ENCODE data around the gene HIGD1A.
"Not testable (repeated sequence)": the region's sequence is repeated elsewhere in the genome, so short reads cannot be mapped to it uniquely, and the experiment has no call there.

HIGD1A gene

DNA sequence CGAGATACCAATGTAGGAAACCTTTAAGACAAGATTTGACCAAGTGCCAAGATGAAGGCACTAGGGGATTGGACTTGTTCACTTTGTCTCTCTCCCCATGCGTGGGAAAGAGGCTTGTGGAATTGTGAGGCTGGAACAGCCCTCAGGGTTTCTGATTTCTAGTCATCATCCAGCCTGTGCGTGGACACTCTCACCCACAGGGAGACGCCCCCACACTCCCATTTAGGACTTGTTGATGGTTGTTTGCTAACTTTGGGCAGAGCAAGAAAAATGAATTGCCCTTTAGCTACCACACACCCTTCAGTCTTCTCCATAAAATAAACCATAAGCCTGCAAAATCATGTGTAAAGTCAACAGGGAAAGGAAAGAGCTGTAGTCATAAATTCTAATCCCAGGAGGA lies 23.4 kb upstream of the HIGD1A start:
- DNase-seq, result no peak

DNA sequence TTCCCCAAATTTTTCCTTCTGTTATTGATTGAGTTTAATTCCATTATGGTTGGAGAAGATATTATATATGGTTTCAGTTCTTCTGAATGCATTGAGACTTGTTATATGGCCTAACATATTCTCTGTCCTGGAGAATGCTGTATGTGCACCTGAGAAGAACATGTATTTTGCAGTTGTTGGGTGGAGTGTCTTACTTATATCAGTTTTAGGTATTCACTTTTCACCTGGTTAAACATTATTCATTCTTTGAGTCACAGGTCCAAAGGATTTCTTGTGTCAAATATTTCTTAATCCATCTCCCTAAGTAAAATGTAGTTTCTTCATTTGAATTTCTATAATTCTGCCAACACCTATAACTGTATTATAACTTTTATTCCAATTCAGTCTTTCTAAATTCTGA lies 22.7 kb upstream of the HIGD1A start:
- DNase-seq, result no peak

- DNase-seq, result no peak
Observed at GRCh38 chr3:42826141-42826540, 21.9 kb upstream of the HIGD1A start.

GRCh38 chr3:42823351-42823750 lies 19.1 kb upstream of the HIGD1A start:
- peak; percentile 84 for DNase-seq

- no peak for DNase-seq
Observed at GRCh38 chr3:42822828-42823227, 18.5 kb upstream of the HIGD1A start.

DNA sequence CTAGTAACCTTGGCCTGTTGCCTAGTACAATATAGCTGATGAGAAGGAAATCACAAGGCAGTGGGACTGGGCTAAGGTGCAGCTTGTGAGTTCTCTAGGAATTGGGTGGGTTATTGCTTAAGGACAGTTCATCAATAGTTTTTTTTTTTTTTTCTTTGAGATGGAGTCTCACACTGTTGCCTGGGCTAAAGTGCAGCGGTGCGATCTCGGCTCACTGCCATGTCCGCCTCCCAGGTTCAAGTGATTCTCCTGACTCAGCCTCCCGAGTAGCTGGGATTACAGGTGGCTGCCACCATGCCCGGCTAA lies 16.4 kb upstream of the HIGD1A start:
- DNase-seq, result no peak

DNA sequence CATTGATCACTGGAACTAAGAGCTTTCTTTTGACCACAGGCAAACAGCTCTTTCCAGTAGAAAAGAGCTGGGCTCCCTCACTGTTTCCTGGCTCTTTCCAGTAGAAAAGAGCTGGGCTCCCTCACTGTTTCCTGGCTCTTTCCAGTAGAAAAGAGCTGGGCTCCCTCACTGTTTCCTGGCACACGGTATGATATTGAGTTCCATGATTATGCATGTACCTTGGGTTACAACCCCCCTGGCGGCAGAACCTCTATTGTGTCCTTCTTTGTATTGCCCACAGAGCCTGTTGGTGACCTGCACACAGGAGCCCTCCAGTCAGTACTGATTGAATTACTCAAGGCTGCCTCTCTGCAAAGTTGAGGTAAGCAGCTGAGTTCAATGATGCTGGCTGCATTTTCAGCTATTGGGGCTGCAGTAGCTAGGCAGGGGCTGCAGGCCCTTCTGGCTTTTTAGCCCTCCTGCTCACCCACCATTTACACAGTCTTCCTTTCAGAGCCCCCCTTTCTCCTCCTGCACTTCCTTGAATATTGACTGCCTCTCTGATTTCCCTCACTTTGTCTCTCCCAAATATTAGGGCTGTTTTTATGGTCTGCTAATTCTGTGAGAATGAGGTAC lies 15.2 kb upstream of the HIGD1A start:
- DNase-seq, result no peak

DNA sequence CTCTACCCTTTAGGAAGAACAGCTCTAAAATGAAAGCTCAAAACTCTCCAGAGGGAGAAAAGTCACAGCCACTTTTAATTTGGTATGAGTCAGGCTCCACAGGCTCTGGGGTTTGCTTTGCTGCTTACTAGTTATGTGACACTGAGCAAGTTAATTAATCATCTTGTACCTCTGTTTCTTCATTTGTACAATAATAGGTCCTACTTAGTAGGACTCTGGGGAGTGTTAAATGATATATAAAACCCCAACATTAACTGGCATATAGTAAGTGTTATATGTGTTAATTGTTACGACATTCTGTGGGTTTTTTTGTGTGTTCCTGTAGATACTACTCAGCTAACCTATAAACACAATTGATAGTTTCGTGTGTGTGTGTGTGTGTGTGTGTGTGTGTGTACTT lies 11.5 kb upstream of the HIGD1A start:
- DNase-seq, result no peak

- DNase-seq, result peak; percentile 33
Observed at GRCh38 chr3:42814914-42815507, 10.7 kb upstream of the HIGD1A start.

DNA sequence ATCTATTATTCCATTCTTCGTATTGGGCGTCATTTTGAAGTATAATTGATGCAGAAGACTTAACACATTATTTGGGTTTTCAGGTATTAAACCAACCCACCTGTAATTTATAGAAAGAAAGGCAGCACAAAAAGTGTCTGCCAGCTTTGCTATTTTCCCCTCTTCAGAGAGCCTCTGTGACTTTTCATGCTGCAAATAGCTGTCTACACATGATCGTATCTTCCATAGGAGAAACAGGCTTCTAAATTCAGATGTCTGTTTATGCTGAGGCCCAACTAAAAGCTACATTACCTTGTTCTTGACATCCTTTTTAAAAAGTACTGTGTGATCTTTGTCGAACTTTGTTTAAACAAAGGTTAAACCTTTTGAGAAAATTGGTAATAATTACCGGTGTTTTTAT lies 10.0 kb upstream of the HIGD1A start:
- DNase-seq, result no peak

DNA sequence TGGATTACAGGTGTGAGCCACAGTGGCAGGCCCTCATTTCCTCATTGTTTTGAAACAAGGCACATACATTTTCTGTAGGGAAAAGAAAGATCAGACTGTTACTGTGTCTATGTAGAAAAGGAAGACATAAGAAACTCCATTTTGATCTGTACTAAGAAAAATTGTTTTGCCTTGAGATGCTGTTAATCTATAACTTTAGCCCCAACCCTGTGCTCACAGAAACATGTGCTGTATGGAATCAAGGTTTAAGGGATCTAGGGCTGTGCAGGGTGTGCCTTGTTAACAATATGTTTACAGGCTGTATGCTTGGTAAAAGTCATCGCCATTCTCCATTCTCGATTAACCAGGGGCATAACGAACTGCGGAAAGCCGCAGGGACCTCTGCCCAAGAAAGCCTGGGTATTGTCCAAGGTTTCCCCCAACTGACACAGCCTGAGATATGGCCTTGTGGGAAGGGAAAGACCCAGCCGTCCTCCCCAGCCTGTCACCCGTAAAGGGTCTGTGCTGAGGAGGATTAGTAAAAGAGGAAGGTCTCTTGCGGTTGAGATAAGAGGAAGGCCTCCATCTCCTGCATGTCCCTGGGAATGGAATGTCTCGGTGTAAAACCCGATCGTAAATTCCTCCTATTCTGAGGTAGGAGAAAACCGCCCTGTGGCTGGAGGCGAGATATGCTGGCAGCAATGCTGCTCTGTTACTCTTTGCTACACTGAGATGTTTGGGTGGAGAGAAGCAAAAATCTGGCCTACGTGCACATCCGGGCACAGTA lies 7.0 kb upstream of the HIGD1A start:
- not testable (repeated sequence) for DNase-seq

GRCh38 chr3:42810706-42811105 lies 6.4 kb upstream of the HIGD1A start:
- not testable (repeated sequence) for DNase-seq

GRCh38 chr3:42809202-42809601 lies 4.9 kb upstream of the HIGD1A start, which contains the start of gene ACKR2:
TSS of gene ACKR2 (plus strand) at chr3:42809445. CDS start at chr3:42864503, 55,058 bp downstream.
- no peak for DNase-seq

DNA sequence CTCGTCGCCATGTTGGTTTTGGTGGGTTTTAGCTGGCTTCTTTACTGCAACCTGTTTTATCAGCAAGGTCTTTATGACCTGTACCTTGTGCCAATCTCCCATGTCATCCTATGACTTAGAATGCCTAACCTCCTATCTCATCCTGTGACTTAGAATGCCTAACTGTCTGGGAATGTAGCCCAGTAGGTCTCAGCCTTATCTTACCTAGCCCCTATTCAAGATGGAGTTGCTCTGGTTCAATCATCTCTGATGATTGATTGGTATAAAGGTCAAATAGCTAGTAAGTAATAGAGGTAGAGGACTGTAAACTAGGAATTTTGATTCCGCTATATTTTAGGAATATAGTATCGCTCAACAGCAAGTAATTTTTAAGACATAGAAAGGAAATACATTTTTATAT lies 3.6 kb upstream of the HIGD1A start:
- DNase-seq, result no peak

GRCh38 chr3:42805141-42805821 lies 991 bp upstream of the HIGD1A start:
- DNase-seq, result no peak

GRCh38 chr3:42804831-42805132 lies 492 bp upstream of the HIGD1A start:
- DNase-seq, result peak; percentile 36

DNA sequence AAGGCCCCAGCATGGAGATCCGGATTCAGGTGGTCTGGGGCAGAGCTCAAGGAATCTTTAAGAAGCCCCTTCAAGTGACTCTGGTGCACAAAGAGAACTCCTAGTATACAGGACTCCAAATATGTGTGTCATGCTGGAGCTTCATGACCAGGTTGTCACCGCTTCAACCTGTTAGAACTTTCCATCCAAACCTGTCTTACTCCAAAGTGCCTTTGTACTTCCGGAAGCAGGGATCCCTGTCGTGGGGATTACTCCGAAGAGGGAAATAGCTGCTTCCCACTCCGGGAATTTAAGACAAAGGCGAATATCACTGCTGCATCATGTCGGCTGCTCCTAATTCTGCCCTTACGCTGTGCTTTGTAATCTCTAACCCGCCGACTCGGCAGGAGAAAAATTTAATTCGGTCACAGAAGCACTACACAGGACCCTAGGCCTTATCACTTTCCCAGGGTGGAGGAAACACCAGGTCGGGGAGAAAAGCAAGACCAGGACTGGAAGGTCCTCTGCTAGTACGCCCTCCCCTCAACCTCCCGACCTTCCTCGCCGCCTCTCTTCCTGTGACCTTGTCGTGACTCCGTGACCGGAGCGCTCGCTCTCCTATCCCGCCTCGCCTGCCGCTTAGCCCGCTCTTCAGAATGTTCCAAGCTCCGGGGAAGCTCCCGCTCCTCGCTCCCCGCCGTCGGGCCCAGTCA lies 730 bp downstream of the HIGD1A start:
- DNase-seq, result no peak

- peak; percentile 43 for DNase-seq
Observed at GRCh38 chr3:42802876-42803413, 1.3 kb downstream of the HIGD1A start.

GRCh38 chr3:42801784-42802183 lies 2.5 kb downstream of the HIGD1A start:
- no peak for DNase-seq

GRCh38 chr3:42801048-42801620 lies 3.2 kb downstream of the HIGD1A start:
- no peak for DNase-seq

DNA sequence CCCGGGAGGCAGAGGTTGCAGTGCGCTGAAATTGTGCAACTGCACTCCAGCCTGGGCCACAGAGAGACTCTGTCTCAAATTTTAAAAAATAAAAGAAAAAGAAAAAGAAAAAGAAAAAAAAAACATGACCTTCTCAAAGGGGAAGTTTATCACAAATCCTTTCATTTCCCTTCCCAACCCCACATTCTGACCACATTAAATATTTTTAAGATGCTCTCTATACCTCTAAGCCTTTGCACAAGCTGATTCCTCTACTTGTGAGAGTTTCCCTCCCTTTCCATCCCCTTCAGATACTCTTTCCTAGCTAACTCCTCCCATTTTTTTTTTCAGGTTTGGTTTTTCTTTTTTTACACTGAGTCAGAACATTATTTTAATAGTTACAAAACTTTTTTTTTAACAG lies 4.0 kb downstream of the HIGD1A start:
- DNase-seq, result no peak

DNA sequence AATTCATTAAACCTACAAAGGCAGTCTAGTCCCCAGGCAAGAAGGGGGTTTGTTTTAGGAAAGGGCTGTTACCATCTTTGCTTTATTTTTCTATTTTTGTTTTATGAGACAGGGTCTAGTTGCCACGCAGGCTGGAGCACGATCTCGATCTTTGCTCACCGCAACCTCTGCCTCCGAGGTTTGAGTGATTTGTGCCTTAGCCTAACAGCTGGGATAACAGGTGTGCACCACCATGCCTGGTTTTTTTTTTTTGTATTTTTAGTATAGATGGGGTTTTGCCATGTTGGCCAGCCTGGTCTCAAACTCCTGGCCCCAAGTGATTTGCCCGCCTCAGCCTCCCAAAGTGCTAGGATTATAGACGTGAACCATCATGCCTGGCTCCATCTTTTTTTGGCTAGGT lies 4.9 kb downstream of the HIGD1A start:
- no peak for DNase-seq

Data from DMS79 treated with DMSO at 0.1 percent for 48 hours (cell line).